Keratinocyte (primary cell): Measurements from ENCODE around the gene NFATC4. TPM values are rescaled to one million over a fixed set of nuclear protein-coding genes. Genes with fewer than 3 reads are reported as not detected.

Experiments
- DNase-seq: peaks from one replicate; pipeline ENCODE4 v3.0.0-alpha.2; 2011; ENCODE audit warnings: low read depth, missing footprints, low spot score
- FAIRE-seq: peaks from 2 replicates; lab custom pipeline; 2011; peaks lifted over from hg19 to GRCh38; lab: Jason Lieb, UNC
- H2AFZ ChIP-seq: 2 replicates; pipeline ENCODE4 v1.6.0; 2012; ENCODE audit warnings: low read length, control low read depth, inconsistent platforms; ENCODE audit not compliant: control insufficient read depth
- H3K27ac ChIP-seq: 2 replicates; pipeline ENCODE4 v1.5.1; 2011; ENCODE audit warnings: low read length; ENCODE audit not compliant: control insufficient read depth, insufficient read depth
- H3K27me3 ChIP-seq: 3 replicates; pipeline ENCODE4 v1.6.0; 2011; ENCODE audit warnings: low read length; ENCODE audit not compliant: control insufficient read depth, insufficient read depth; ENCODE audit errors: extremely low read depth
- H3K36me3 ChIP-seq, 2 experiments: 2 replicates in 1 of 2; 3 replicates in 1 of 2; pipeline ENCODE4 v1.5.1; 2011; ENCODE audit warnings: low read length in 2 of 2, mild to moderate bottlenecking in 1 of 2; ENCODE audit not compliant: control insufficient read depth in 2 of 2, insufficient read depth in 2 of 2; ENCODE audit errors: extremely low read depth in 1 of 2
- H3K4me1 ChIP-seq: 3 replicates; pipeline ENCODE4 v1.5.1; 2011; ENCODE audit warnings: low read length; ENCODE audit not compliant: control insufficient read depth, insufficient read depth; ENCODE audit errors: extremely low read depth
- H3K4me2 ChIP-seq: 3 replicates; pipeline ENCODE4 v1.6.0; 2011; ENCODE audit warnings: low read depth, low read length; ENCODE audit not compliant: control insufficient read depth, insufficient read depth; ENCODE audit errors: extremely low read depth
- H3K4me3 ChIP-seq, 3 experiments: fragments of 200-600 bp in 1 of 3; sonication (generic) in 1 of 3; 2 replicates in 2 of 3; 3 replicates in 1 of 3; pipeline ENCODE4 v1.5.1; 2011 to 2016; ENCODE audit warnings: low read length in 3 of 3, mild to moderate bottlenecking in 3 of 3, control low read depth in 2 of 3, inconsistent platforms in 1 of 3, low read depth in 1 of 3, mixed read lengths in 1 of 3, mixed run types in 1 of 3, moderate library complexity in 1 of 3; ENCODE audit not compliant: control insufficient read depth in 2 of 3, insufficient read depth in 2 of 3; ENCODE audit errors: extremely low read depth in 1 of 3
- H3K79me2 ChIP-seq: 2 replicates; pipeline ENCODE4 v1.6.0; 2012; ENCODE audit warnings: low read length; ENCODE audit not compliant: control insufficient read depth, insufficient read depth
- H3K9ac ChIP-seq: 3 replicates; pipeline ENCODE4 v1.6.0; 2011; ENCODE audit warnings: low read length; ENCODE audit not compliant: control insufficient read depth, insufficient read depth; ENCODE audit errors: extremely low read depth
- H3K9me1 ChIP-seq: 3 replicates; pipeline ENCODE4 v1.6.0; 2011; ENCODE audit warnings: low read length; ENCODE audit not compliant: control insufficient read depth, insufficient read depth; ENCODE audit errors: extremely low read depth
- H3K9me3 ChIP-seq: 2 replicates; pipeline ENCODE4 v1.5.1; 2012; ENCODE audit warnings: low read depth, low read length; ENCODE audit not compliant: control insufficient read depth
- H4K20me1 ChIP-seq: 3 replicates; pipeline ENCODE4 v1.6.0; 2011; ENCODE audit warnings: low read length; ENCODE audit not compliant: control insufficient read depth, insufficient read depth; ENCODE audit errors: extremely low read depth
- CTCF ChIP-seq, 3 experiments: IDR thresholded peaks in 1 of 3; conservative IDR thresholded peaks in 1 of 3; optimal IDR thresholded peaks in 1 of 3; 2 replicates in 2 of 3; 3 replicates in 1 of 3; pipeline versions ENCODE3 to v1.5.1; 2011; ENCODE audit warnings: low read length in 3 of 3, mild to moderate bottlenecking in 3 of 3, moderate library complexity in 2 of 3, control low read depth in 1 of 3, inconsistent platforms in 1 of 3; ENCODE audit not compliant: insufficient read depth in 2 of 3; ENCODE audit errors: extremely low read depth in 1 of 3
- EZH2 ChIP-seq: IDR thresholded peaks from one replicate; pipeline ENCODE4 v1.6.1; 2012; ENCODE audit warnings: inconsistent platforms, mild to moderate bottlenecking, low read length, moderate library complexity
- dilution Hi-C: fragments of 300-500 bp; cut with MboI; formaldehyde crosslinking; loops from one replicate; pipeline ENCODE4 v1.7.0; 2020; ENCODE audit warnings: low sequenced_read_pairs; ENCODE audit not compliant: extremely low pct_ligation_motif_present
- polyA plus RNA-seq, 5 experiments: library from polyadenylated mRNA; depleted of rRNA in 3 of 5; stranded (reverse) in 3 of 5; stranded (forward) in 1 of 5; unstranded in 1 of 5; fragments of >200 nt; gene quantifications; 1 replicate in 1 of 5; 2 replicates in 3 of 5; 3 replicates in 1 of 5; pipeline versions ENCODE4 v1.2.1 to v1.2.3, GENCODE V29; 2011 to 2012; ENCODE audit warnings: missing spikeins in 2 of 5, low read depth in 1 of 5, low replicate concordance in 1 of 5

NFATC4 gene
- polyA plus RNA-seq, 1 donor (not counting 4 experiments of a cell fraction or from before 2014, with no cell fraction given): 0.92 TPM

DNA sequence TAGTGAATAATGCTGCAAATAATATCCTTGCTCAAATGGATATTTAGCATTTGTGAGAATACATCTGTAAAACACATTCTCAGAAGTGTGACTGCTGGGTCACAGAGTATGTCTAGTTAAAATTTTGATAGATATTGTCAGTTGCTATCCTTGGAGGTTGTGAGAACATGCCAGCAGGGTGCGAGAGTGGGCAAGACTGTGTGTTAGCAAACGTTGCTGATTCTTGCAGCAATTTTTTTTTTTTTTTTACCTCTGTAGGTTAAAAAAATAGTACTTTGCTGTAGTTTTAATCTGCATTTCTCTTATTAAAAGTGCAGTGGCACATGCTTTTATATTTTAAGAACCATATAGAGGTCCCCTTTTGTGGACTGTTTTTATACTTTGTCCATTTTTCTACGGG lies 26.3 kb downstream of the NFATC4 start:
- Histone ChIP-seq H3K9me1 (no peaks in the 10 kb centered on the region), H3K9ac (no peak overlapping the region), H4K20me1 (no peaks in the 10 kb centered on the region), H3K79me2 (no peaks in the 10 kb centered on the region), H3K36me3 (no peaks in the 10 kb centered on the region), H3K27me3 (no peaks in the 10 kb centered on the region), H2AFZ (no peak overlapping the region), H3K9me3 (no peaks in the 10 kb centered on the region), H3K27ac (no peak overlapping the region), H3K4me1 (peaks cover 40% of the 10 kb centered on the region), H3K4me3 (no peak overlapping the region), H3K4me2 (no peak overlapping the region)
- dilution Hi-C loops: no loop called here
- DNase-seq (no peak), FAIRE-seq (no peak)
- TF ChIP-seq CTCF (optimal IDR thresholded peaks at IDR 0.05 in 1 of 3, IDR thresholded peaks at IDR 0.05 in 1 of 3, conservative IDR thresholded peaks at IDR 0.05 in 1 of 3; ENCODE audit: extremely low read depth in 1 of 3, insufficient read depth in 2 of 3, low read length in 3 of 3) (peak; percentile 9 to 47 (median 28)), EZH2 (no peak)

- Histone ChIP-seq H3K4me2 (peak overlapping the region; percentile 76), H2AFZ (peak overlapping the region; percentile 73), H3K27me3 (no peaks in the 10 kb centered on the region), H3K36me3 (no peaks in the 10 kb centered on the region), H3K9me1 (no peaks in the 10 kb centered on the region), H3K4me1 (peaks cover 44% of the 10 kb centered on the region), H3K9ac (peak overlapping the region; percentile 44), H3K27ac (peak overlapping the region; percentile 79), H3K4me3 (peak overlapping the region in 2 of 3 experiments; percentile 34 to 44), H3K79me2 (no peaks in the 10 kb centered on the region), H4K20me1 (no peaks in the 10 kb centered on the region), H3K9me3 (no peaks in the 10 kb centered on the region)
- FAIRE-seq (peak; percentile 51), DNase-seq (no peak)
- TF ChIP-seq CTCF (optimal IDR thresholded peaks at IDR 0.05 in 1 of 3, IDR thresholded peaks at IDR 0.05 in 1 of 3, conservative IDR thresholded peaks at IDR 0.05 in 1 of 3; ENCODE audit: extremely low read depth in 1 of 3, insufficient read depth in 2 of 3, low read length in 3 of 3): no peak
- TF ChIP-seq EZH2: no peak
- dilution Hi-C loops: no loop called here
Measured at GRCh38 chr14:24395609-24396582, 27.9 kb downstream of the NFATC4 start.
